Endometrial microvascular endothelial cells (primary cell): Measurements from ENCODE around the gene ACP7. TPM values are rescaled to one million over a fixed set of nuclear protein-coding genes. Genes with fewer than 3 reads are reported as not detected.
"Not testable (repeated sequence)": the region's sequence is repeated elsewhere in the genome, so short reads cannot be mapped to it uniquely, and the experiment has no call there.

Experiments used
- in situ Hi-C: cut with HindIII; loops from 2 replicates; pipeline ENCODE4 v1.10.0; 2017; ENCODE audit warnings: low sequenced_read_pairs, low pct_unique_long_range_greater_than_20kb; ENCODE audit errors: inconsistent ontology term
- total RNA-seq: library from RNA; depleted of rRNA; stranded (reverse); fragments of >200 nt; gene quantifications from one replicate; pipeline ENCODE4 v1.2.3, GENCODE V29; 2015; ENCODE audit errors: inconsistent ontology term

ACP7 gene
- total RNA-seq, 1 donor from 2014 or later = not detected

- in situ Hi-C loops = no loop called here
These were observed 9.9 kb upstream of the ACP7 start for GRCh38 chr19:39074205-39074692.

GRCh38 chr19:39074942-39075341 is 9.2 kb upstream of the ACP7 start:
- in situ Hi-C loops = no loop called here

- in situ Hi-C loops = no loop called here
These were observed 6.8 kb upstream of the ACP7 start for GRCh38 chr19:39077323-39077722.

GRCh38 chr19:39078436-39079200 is 5.5 kb upstream of the ACP7 start:
- in situ Hi-C loops = no loop called here

- in situ Hi-C loops = no loop called here
These were observed 3.7 kb upstream of the ACP7 start for GRCh38 chr19:39080431-39080830.

GRCh38 chr19:39082167-39082566 is 2.0 kb upstream of the ACP7 start:
- in situ Hi-C loops = no loop called here

- in situ Hi-C loops = no loop called here
These were observed 1.2 kb upstream of the ACP7 start for GRCh38 chr19:39082745-39083598.

- in situ Hi-C loops = no loop called here
These were observed 577 bp upstream of the ACP7 start for GRCh38 chr19:39083599-39083982.

- in situ Hi-C loops = no loop called here
These were observed 538 bp downstream of the ACP7 start for GRCh38 chr19:39084732-39085080.

- in situ Hi-C loops = no loop called here
These were observed 1.2 kb downstream of the ACP7 start for GRCh38 chr19:39085392-39085791.

GRCh38 chr19:39086386-39086785 is 2.2 kb downstream of the ACP7 start:
- in situ Hi-C loops = no loop called here

- in situ Hi-C loops = no loop called here
These were observed 3.9 kb downstream of the ACP7 start for GRCh38 chr19:39087907-39088686.

- in situ Hi-C loops = not testable (repeated sequence)
These were observed 5.8 kb downstream of the ACP7 start for GRCh38 chr19:39090016-39090415.

- in situ Hi-C loops = no loop called here
These were observed 6.7 kb downstream of the ACP7 start for GRCh38 chr19:39090881-39091280.

- in situ Hi-C loops = not testable (repeated sequence)
These were observed 11.8 kb downstream of the ACP7 start for GRCh38 chr19:39095799-39096540.

- in situ Hi-C loops = no loop called here
These were observed 13.1 kb downstream of the ACP7 start for GRCh38 chr19:39097299-39097698.

GRCh38 chr19:39097721-39098120 is 13.6 kb downstream of the ACP7 start:
- in situ Hi-C loops = no loop called here

- in situ Hi-C loops = no loop called here
These were observed 14.4 kb downstream of the ACP7 start for GRCh38 chr19:39098365-39099269.
